ENCODE data around the gene MED13L. TPM values are rescaled to one million over a fixed set of nuclear protein-coding genes. Genes with fewer than 3 reads are reported as not detected.

MED13L gene
- total RNA-seq, 4 donors from 2014 or later, result 126 to 194 (median 154) TPM

DNA sequence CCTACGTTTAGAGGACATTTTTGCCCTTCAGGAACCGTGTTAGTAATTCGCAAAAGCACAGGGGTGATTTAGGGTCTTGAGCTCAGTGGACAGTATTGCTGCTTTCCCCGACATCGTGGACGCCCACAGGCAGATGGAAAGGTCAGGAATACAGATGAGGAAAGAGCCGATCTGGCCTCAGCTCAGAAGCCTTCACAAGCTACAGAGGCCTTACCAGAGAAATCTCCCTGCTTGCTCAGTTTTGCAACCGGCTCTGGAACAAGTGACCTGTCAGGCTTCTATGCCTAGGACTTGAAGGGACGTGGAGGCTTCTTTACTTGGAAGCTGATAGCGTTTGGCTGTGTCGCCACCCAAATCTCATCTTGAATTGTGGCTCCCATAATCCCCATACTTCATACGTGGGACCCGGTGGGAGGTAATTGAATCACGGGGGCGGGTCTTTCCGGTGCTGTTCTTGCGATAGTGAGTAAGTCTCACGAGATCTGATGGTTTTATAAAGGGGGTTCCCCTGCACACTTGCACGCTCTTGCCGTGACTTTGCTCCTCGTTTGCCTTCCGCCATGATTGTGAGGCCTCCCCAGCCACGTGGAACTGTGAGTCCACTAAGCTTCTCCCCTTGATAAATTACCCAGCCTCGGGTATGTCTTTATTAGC, 332.5 kb downstream of the MED13L start:
- H3K9me3 ChIP-seq, result no peaks in the 10 kb centered on the region
- DNase-seq, result no peak
- intact Hi-C loops (cut with DNase I; ENCODE audit: low total_unique reads), result no loop called here
- WGBS, 2 donors (ENCODE audit: low coverage in 1 of 2), result 66 to 84% methylated on average over 6 to 24 of the region's 24 CpGs
- H3K27ac ChIP-seq, result no peak overlapping the region
- H3K4me3 ChIP-seq, result no peak overlapping the region
- H3K27me3 ChIP-seq, result no peaks in the 10 kb centered on the region
- in situ Hi-C loops (cut with MboI; ENCODE audit: low pct_ligation_motif_present in 1 of 4, low pct_unique_long_range_greater_than_20kb in 1 of 4, low sequenced_read_pairs in 3 of 4), result no loop called here
- H3K4me1 ChIP-seq, result no peaks in the 10 kb centered on the region
- no peaks in the 10 kb centered on the region for H3K36me3 ChIP-seq
- TF ChIP-seq, protein P1, sequence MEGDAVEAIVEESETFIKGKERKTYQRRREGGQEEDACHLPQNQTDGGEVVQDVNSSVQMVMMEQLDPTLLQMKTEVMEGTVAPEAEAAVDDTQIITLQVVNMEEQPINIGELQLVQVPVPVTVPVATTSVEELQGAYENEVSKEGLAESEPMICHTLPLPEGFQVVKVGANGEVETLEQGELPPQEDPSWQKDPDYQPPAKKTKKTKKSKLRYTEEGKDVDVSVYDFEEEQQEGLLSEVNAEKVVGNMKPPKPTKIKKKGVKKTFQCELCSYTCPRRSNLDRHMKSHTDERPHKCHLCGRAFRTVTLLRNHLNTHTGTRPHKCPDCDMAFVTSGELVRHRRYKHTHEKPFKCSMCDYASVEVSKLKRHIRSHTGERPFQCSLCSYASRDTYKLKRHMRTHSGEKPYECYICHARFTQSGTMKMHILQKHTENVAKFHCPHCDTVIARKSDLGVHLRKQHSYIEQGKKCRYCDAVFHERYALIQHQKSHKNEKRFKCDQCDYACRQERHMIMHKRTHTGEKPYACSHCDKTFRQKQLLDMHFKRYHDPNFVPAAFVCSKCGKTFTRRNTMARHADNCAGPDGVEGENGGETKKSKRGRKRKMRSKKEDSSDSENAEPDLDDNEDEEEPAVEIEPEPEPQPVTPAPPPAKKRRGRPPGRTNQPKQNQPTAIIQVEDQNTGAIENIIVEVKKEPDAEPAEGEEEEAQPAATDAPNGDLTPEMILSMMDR (IDR thresholded peaks at IDR 0.05), result no peak
- TF ChIP-seq POLR2AphosphoS5 (IDR thresholded peaks at IDR 0.05) (no peak), POLR2A (IDR thresholded peaks at IDR 0.05) (no peak), EP300 (IDR thresholded peaks at IDR 0.05; ENCODE audit: low read depth) (no peak)

DNA sequence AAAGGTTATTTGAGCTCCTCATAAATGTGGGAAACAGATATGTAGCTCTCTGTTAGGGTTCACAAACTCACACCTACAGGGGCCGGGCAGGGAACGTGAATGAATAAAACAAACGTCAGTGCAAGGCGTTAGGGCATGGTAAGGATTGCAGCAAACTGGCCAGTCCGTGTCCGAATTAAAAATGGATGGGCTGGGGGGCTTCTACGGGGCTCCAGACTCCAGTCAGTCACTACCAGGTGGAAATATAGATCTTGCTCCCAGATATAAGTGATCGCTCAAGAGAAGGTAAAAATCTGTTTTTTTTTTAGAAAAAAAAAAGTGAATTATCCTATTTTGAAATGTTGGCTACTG, 333.1 kb downstream of the MED13L start:
- in situ Hi-C loops (cut with MboI; ENCODE audit: low pct_ligation_motif_present in 1 of 4, low pct_unique_long_range_greater_than_20kb in 1 of 4, low sequenced_read_pairs in 3 of 4) (no loop called here), intact Hi-C loops (cut with DNase I; ENCODE audit: low total_unique reads) (no loop called here)
- no peaks in the 10 kb centered on the region for H3K36me3 ChIP-seq
- 91 to 93% methylated on average over 8 of the region's 8 CpGs for WGBS, 2 donors (ENCODE audit: low coverage in 1 of 2)
- DNase-seq, result no peak
- H3K4me1 ChIP-seq, result no peaks in the 10 kb centered on the region
- TF ChIP-seq, protein P1 (IDR thresholded peaks at IDR 0.05), result no peak
- TF ChIP-seq EP300 (IDR thresholded peaks at IDR 0.05; ENCODE audit: low read depth) (no peak), POLR2A (IDR thresholded peaks at IDR 0.05) (no peak), POLR2AphosphoS5 (IDR thresholded peaks at IDR 0.05) (no peak)
- no peaks in the 10 kb centered on the region for H3K27me3 ChIP-seq
- H3K4me3 ChIP-seq, result no peak overlapping the region
- no peak overlapping the region for H3K27ac ChIP-seq
- no peaks in the 10 kb centered on the region for H3K9me3 ChIP-seq

DNA sequence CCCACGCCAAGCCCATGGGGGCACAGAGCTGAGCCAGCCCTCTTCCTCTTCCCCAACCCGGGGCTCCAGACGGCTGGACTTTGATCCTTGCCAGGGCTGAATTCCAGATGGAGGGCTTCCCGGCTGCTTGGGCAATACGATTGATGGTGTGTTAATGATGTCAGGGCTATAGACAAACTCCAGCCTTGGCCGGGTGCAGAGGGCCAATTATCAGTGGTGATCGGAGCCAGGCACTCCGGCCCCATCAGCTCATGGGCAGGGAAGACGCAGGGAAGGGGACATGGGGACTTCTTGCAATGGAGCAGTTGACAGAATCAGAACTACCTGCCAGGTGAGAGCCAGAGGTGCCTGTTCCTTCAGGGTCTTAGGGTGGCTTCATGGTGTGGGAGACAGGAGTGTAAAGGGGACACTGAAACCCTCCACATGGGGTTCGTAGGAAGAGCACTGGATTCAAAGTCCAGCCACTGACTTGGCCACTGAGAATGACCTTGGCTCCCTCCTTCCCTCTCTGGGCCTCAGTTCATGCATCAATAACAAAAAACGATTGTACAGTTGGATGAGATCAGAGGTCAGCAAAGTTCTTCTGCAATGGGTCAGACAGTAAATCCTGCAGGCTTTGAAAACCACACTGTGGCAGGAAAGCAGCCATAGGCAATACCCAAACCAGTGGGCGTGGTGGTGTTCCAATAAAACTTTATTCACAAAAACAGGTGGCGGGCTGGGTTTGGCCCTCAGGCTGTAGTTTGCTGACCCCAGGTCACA, 333.7 kb downstream of the MED13L start:
- in situ Hi-C loops (cut with MboI; ENCODE audit: low pct_ligation_motif_present in 1 of 4, low pct_unique_long_range_greater_than_20kb in 1 of 4, low sequenced_read_pairs in 3 of 4), result no loop called here

GRCh38 chr12:115943310-115943629, 334.2 kb downstream of the MED13L start:
- Histone ChIP-seq H3K27ac (no peak overlapping the region), H3K4me1 (no peaks in the 10 kb centered on the region), H3K9me3 (peaks cover 4 to 8% of the 10 kb centered on the region in 2 donors), H3K36me3 (no peaks in the 10 kb centered on the region), H3K27me3 (no peaks in the 10 kb centered on the region), H3K4me3 (no peak overlapping the region)
- in situ Hi-C loops (cut with MboI; ENCODE audit: low pct_ligation_motif_present in 1 of 4, low pct_unique_long_range_greater_than_20kb in 1 of 4, low sequenced_read_pairs in 3 of 4), result no loop called here
- 84% methylated on average over 7 of the region's 7 CpGs; no CpG with 5 or more reads in 1 of the 2 donors for WGBS, 2 donors (ENCODE audit: low coverage in 1 of 2)
- no peak for DNase-seq
- intact Hi-C loops (cut with DNase I; ENCODE audit: low total_unique reads), result no loop called here
- TF ChIP-seq POLR2AphosphoS5 (IDR thresholded peaks at IDR 0.05) (no peak), POLR2A (IDR thresholded peaks at IDR 0.05) (no peak), EP300 (IDR thresholded peaks at IDR 0.05; ENCODE audit: low read depth) (no peak)
- TF ChIP-seq, protein P1 (IDR thresholded peaks at IDR 0.05), result no peak

More for the DNA sequence above, 333.7 kb downstream of the MED13L start:
- H3K36me3 ChIP-seq, result no peaks in the 10 kb centered on the region
- peaks cover under 1 to 4% of the 10 kb centered on the region in 2 donors for H3K9me3 ChIP-seq
- TF ChIP-seq POLR2A (IDR thresholded peaks at IDR 0.05) (no peak), EP300 (IDR thresholded peaks at IDR 0.05; ENCODE audit: low read depth) (no peak), POLR2AphosphoS5 (IDR thresholded peaks at IDR 0.05) (no peak)
- TF ChIP-seq, protein P1 (IDR thresholded peaks at IDR 0.05), result no peak
- H3K4me3 ChIP-seq, result no peak overlapping the region
- no peaks in the 10 kb centered on the region for H3K27me3 ChIP-seq
- no peak overlapping the region for H3K27ac ChIP-seq
- no peak for DNase-seq
- no peaks in the 10 kb centered on the region for H3K4me1 ChIP-seq
- intact Hi-C loops (cut with DNase I; ENCODE audit: low total_unique reads), result no loop called here
- 56 to 95% methylated on average over 3 to 13 of the region's 13 CpGs for WGBS, 2 donors (ENCODE audit: low coverage in 1 of 2)

Data from transverse colon (tissue), 4 donors.